ENCODE data around the gene PSMA8. TPM values are rescaled to one million over a fixed set of nuclear protein-coding genes. Genes with fewer than 3 reads are reported as not detected.

Gene PSMA8
- total RNA-seq, 1 experiment from 2014 or later: not detected

DNA sequence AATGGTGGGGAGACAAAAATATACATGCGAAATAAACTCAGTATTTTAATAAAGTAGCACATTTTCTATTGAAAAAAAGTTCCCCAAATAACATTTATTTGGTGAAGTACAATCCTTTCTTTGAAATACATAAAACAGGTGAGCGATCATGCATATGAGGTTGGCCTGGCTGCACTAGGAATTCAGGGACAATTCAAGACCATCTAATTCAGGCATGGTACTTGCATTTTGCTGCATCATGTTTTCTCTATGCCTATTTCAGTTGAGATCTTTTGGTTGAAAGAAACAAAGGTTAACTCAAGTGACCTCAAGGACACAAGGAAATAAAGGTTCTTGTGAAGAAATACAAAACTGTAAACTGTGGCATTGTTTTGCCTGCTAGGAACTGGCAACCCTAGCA lies 72.8 kb downstream of the PSMA8 start:
- H3K9ac ChIP-seq (ENCODE audit: extremely low read depth, insufficient read length, low read length): no peak overlapping the region
- TF ChIP-seq, protein P1, sequence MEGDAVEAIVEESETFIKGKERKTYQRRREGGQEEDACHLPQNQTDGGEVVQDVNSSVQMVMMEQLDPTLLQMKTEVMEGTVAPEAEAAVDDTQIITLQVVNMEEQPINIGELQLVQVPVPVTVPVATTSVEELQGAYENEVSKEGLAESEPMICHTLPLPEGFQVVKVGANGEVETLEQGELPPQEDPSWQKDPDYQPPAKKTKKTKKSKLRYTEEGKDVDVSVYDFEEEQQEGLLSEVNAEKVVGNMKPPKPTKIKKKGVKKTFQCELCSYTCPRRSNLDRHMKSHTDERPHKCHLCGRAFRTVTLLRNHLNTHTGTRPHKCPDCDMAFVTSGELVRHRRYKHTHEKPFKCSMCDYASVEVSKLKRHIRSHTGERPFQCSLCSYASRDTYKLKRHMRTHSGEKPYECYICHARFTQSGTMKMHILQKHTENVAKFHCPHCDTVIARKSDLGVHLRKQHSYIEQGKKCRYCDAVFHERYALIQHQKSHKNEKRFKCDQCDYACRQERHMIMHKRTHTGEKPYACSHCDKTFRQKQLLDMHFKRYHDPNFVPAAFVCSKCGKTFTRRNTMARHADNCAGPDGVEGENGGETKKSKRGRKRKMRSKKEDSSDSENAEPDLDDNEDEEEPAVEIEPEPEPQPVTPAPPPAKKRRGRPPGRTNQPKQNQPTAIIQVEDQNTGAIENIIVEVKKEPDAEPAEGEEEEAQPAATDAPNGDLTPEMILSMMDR (conservative IDR thresholded peaks at IDR 0.05): no peak
- no peak overlapping the region for H4K5ac ChIP-seq (ENCODE audit: insufficient read length, low read depth, low read length)
- no peaks in the 10 kb centered on the region for H3K79me1 ChIP-seq (ENCODE audit: insufficient read depth, low read depth, low read length, poor library complexity, severe bottlenecking)
- H3K9me3 Mint-ChIP-seq: peaks cover 0 to 4% of the 10 kb centered on the region in 2 experiments; a peak in 2 of 5 replicates
- H3K27me3 Mint-ChIP-seq (ENCODE audit: low read depth): no peaks in the 10 kb centered on the region
- no peak overlapping the region for H3K4me2 ChIP-seq (ENCODE audit: insufficient read depth, insufficient read length, low read length)
- H3K23ac ChIP-seq (ENCODE audit: insufficient read length, low read depth, low read length): no peak overlapping the region
- H2BK5ac ChIP-seq (ENCODE audit: insufficient read length, low read length): no peak overlapping the region
- H3K56ac ChIP-seq (ENCODE audit: insufficient read length, low read depth, low read length): no peak overlapping the region
- H4K91ac ChIP-seq (ENCODE audit: insufficient read length, low read depth, low read length): no peak overlapping the region
- H3K27ac Mint-ChIP-seq: no peak overlapping the region
- no peak overlapping the region for H4K8ac ChIP-seq (replicated peaks; ENCODE audit: insufficient read length, low read depth, low read length)
- no peak overlapping the region for H3K18ac ChIP-seq (ENCODE audit: insufficient read length, low read depth, low read length)
- no peaks in the 10 kb centered on the region for H4K20me1 ChIP-seq (ENCODE audit: control insufficient read depth, insufficient read depth, insufficient read length)
- no peaks in the 10 kb centered on the region for H3K79me2 ChIP-seq (ENCODE audit: insufficient read depth, low read length)
- no peaks in the 10 kb centered on the region for H3K27me3 ChIP-seq (ENCODE audit: insufficient read depth, low read length)
- no CpG with 5 or more reads among the region's 2 CpGs for WGBS (ENCODE audit: extremely low coverage, insufficient read length, low lambda C conversion rate)
- no peak overlapping the region for H2BK15ac ChIP-seq (ENCODE audit: low read depth, low read length)
- no peak overlapping the region for H2AFZ ChIP-seq (ENCODE audit: low read length)
- H2AK5ac ChIP-seq (ENCODE audit: insufficient read length, low read length): no peak overlapping the region
- H3K23me2 ChIP-seq (ENCODE audit: insufficient read length, low read depth, low read length, poor library complexity, severe bottlenecking): no peaks in the 10 kb centered on the region
- no peak overlapping the region for H3K27ac ChIP-seq (ENCODE audit: insufficient read length, low read depth, low read length)
- peaks cover 0 to 3% (median 0%) of the 10 kb centered on the region in 3 experiments; a peak in 1 of 7 replicates for H3K36me3 Mint-ChIP-seq (ENCODE audit: insufficient read depth in 1 of 3, low read depth in 3 of 3)
- no peak overlapping the region for H3K14ac ChIP-seq (ENCODE audit: insufficient read depth, low read length)
- H3K4ac ChIP-seq (ENCODE audit: low read depth, low read length): no peak overlapping the region
- H2BK120ac ChIP-seq (ENCODE audit: low read depth, low read length, poor library complexity, severe bottlenecking): no peak overlapping the region
- H2BK12ac ChIP-seq (ENCODE audit: insufficient read length, low read depth, low read length): no peak overlapping the region
- no peaks in the 10 kb centered on the region for H3K9me3 ChIP-seq (ENCODE audit: control insufficient read depth, low read depth, low read length)
- no peak overlapping the region for H2BK20ac ChIP-seq (ENCODE audit: low read depth, low read length, poor library complexity, severe bottlenecking)
- H3K4me1 Mint-ChIP-seq: no peaks in the 10 kb centered on the region
- H3T11ph ChIP-seq (ENCODE audit: low read length): no peak overlapping the region
- H3K4me1 ChIP-seq (ENCODE audit: insufficient read depth, low read length): no peaks in the 10 kb centered on the region
- H3K4me3 Mint-ChIP-seq: no peak overlapping the region
- DNase-seq: no peak

All from H9 (cell line).